HG03354 (cell line): ENCODE results near the gene SLC17A3.

Source experiments
- ATAC-seq: cut with Tn5 transposase; IDR thresholded peaks from one replicate; pipeline ENCODE4 v1.9.1; 2021; ENCODE audit warnings: mild to moderate bottlenecking; ENCODE audit not compliant: unreplicated experiment, poor library complexity, severe bottlenecking

Gene SLC17A3

DNA sequence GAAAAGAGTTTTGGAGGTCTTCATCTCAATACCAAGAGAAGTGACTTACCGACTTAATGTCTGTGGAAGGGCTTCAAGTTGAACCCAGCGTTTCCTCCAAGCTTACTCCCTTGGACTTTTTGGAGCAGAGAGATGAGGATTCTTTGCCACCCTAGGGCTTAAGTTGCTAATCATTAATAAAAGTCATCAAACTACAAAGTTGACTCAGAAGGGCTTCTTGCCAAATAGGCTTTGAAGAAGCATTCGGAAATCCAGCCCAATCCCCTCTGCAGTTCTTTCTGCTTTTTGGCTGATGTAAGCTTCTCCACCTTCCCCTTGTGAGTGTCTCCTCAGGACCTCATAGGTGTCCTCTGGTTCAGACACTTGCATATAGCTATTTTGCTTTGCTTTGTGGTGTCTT, at the start of gene SLC17A3:
TSS of gene SLC17A3 (minus strand) at position 126 of the 400 bp plus-strand sequence. CDS start 5,856 bp downstream, outside the sequence.
- no peak for ATAC-seq

- ATAC-seq: no peak
Measured at GRCh38 chr6:25922301-25922700, 48.3 kb upstream of the SLC17A3 start.

- ATAC-seq: no peak
Measured at GRCh38 chr6:25921525-25922203, 47.6 kb upstream of the SLC17A3 start.

- ATAC-seq: no peak
Measured at GRCh38 chr6:25919657-25920056, 45.6 kb upstream of the SLC17A3 start.

GRCh38 chr6:25918083-25918683, 44.1 kb upstream of the SLC17A3 start:
- ATAC-seq: no peak

DNA sequence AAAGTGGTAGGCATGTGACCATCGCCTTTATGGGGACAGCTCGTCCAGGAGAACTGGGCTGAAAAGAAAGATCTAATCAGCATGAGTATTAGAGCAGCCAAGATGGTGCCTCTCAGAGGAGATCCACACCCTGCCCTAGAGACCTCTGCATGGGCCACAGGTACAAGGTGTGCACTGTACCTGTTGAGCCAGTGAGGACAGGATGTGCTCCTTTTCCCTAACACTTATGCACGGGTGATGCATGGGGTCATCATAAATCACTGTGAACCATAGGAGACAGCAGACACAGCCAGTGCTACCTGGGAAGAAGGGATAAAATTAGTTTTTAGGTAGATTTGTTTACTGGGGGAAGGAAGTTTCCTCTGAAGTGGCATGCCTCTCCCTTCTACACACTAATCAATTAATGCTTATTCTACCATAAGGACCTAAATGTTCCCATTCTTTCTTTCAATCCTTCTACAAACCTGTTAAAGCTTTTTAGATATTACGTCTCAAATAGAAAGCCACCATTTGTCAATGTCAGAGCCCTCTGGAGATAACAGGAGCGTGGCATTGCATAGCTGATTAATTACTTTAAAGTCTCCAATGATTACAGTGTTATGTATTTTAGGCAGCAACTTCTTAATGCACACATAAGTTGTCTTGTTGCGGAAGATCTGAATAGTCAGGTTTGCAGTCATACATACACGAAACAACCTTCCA, 42.9 kb upstream of the SLC17A3 start:
- no peak for ATAC-seq

DNA sequence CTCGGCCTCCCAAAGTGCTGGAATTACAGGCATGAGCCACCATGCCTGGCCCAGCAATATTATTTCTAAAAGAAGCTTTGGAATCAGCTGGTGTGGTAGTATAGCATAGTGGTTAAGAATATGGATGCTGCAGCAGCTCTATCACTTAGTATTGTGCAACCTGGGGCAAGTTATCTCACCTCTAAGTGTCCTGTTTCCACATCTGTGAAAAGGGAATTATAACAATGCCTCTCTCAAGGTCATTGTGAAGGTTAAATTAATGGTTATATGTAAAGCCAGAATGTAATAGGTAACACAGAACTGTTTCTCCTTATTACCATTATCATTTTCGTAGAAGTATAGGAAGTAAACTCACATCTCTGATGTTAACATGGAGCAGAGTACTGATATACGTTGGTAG, 42.3 kb upstream of the SLC17A3 start:
- no peak for ATAC-seq

GRCh38 chr6:25913741-25914140, 39.7 kb upstream of the SLC17A3 start:
- ATAC-seq: no peak

DNA sequence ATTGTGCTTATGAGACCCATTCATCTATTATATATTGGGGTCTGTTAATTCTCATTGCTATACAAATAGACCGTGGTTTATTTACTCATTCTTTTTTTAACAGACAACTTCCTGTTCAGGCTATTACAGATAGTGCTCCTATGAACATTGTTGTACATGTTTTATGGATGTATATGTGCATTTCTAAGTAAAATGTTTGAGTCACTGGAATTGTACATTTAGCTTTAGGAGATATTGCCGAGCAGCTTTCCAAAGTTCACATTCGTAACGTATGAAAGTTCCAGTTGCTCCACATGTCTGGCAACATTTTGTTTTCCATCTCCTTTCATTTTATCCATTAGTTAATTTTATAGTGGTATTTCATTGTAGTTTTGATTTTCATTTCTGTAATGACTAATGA, 37.3 kb upstream of the SLC17A3 start:
- ATAC-seq: no peak

DNA sequence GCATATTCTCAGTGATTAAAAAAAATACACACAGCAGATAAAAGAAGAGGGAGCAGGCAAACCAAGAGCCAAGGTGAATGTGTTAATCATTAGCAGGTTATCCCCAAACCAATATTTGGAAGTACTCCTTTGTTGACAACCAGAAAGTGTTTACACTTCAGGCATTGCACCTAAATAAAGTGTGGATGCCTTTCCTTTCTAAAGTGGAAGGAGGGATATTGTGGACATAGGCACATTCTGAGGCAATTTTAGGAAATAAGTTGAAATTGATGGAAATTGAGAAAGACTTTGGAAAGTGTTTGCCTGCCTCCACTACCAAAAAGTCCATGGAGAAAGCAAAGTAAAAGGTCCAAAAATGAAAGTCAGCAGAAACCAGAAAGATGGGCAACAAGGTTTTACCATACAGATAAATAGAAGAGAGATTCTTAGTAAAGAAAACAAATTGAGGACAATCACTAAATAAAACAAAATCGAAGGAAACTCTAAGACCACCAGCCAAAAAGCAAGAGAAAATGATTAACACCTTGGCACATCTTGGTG, 33.5 kb upstream of the SLC17A3 start:
- no peak for ATAC-seq

GRCh38 chr6:25903467-25904099, 29.5 kb upstream of the SLC17A3 start:
- no peak for ATAC-seq

DNA sequence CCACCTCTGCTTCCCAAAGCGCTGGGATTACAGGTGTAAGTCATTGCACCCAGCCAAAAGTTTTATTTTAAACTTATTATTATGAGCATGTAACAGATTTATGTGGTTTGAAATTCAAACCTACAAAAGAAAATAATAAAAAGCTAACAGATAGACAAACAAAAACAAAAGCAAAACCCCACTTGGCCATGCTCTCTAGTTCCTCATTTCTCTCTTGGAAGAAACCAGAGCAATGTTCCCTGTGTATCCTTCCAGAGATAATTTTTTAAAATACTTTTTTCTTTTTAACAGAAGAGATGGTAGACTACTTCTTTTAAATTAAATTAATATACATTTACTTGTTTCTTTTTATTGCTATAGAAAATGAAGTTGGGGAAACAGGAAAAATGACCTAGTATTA, 28.0 kb upstream of the SLC17A3 start:
- no peak for ATAC-seq

GRCh38 chr6:25900843-25901242, 26.8 kb upstream of the SLC17A3 start:
- ATAC-seq: no peak

GRCh38 chr6:25899580-25900408, 25.8 kb upstream of the SLC17A3 start:
- no peak for ATAC-seq

GRCh38 chr6:25899123-25899522, 25.1 kb upstream of the SLC17A3 start:
- ATAC-seq: no peak

DNA sequence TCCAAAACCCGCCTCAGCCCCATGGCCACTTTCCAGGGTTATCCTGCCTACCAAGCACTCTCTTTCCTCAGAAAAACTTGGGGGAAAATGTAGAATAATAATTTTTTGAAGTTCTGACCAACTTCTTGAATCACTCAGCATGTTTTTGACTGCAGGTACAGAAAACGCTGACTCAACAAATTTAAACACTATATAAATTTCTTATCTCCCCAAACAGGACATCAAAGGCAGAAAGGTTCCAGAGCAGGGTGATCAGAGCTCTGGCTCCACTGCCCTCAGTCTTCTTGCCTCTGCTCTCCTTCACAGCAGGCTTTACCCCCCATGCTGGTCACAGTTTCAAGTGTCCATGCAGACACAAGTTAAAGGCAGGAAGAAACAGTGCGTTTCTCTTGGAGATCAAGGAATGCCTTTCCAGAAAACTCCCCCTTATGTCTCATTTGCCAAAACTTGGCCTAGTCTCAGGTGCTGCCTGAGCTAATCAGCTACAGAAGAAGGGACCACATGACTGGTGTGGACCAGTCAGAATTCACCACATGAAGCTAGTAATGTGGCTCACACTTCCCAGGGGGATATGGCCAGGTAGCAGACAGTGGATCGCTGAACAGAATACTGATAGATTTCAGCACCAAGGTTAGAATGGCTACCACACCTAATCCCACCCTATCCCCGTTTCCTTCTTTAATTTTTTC, 24.4 kb upstream of the SLC17A3 start:
- ATAC-seq: no peak

DNA sequence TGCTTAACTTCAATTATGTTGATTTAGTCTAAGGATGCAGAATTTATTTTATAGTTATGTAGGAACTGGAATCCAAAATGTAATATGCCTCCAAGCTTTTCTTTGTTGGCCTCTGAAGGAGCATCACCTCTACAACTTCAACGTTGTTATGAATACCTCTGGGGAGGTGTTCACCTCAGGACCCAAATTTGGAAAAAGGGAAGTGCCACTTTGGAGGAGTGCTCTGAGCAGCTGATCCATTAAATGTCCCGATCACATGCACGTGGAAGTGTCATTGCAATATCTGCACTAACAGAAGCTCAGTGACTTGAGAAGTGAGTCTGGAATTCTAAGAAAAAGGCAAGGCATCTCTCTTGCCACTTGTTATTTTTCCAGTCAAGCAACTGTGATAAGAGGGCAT, 22.2 kb upstream of the SLC17A3 start:
- no peak for ATAC-seq

DNA sequence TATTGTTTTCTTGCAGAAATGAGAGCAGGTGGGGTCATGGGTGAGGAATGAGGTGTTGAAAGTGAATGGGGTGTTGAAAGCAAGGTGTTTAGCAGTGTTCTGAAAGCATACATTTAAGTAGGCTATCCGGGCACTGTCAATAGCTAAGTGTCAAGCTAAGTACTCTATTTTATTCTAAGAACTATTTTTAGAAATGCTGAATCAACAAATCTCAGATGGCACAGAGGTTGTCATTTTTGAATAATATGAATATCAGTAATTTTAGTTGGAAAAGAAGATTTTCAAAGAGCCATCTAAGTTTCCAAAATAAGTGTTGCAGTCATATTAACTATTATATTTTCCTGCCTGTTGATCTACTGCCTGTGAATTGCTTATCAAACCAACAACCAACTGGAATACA, 21.7 kb upstream of the SLC17A3 start:
- ATAC-seq: no peak

GRCh38 chr6:25893778-25894177, 19.7 kb upstream of the SLC17A3 start:
- ATAC-seq: no peak
